ENCODE data around the gene PTX4. TPM values are rescaled to one million over a fixed set of nuclear protein-coding genes. Genes with fewer than 3 reads are reported as not detected.

The PTX4 gene
- total RNA-seq, 1 experiment from 2014 or later, result not detected

DNA sequence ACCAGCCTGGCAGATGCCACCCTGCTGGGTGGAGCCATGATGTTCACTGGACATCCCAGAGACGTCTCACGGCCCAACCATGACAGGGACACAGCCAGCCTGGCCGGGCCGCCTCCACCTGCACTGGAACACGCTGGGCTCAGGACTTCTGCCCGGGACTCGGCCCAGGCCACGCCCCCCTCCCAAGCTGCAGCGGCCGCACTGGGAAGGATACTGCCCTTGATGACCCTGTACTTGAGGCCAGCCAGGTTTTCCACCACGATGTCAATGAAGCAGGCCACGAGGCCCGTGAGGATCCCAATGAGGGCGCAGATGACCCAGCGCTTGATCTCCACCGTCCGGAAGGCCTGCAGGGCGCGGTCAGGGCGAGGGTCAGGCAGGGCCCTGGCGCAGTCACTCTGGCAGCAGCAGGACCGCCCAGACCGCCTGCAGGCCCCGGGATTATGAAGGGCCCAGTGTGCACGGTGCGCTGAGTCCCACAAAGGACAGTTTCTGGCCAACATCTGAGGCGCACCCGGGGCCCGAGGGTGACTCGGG, 28.1 kb downstream of the PTX4 start:
- no peak for DNase-seq (ENCODE audit: low spot score)

DNA sequence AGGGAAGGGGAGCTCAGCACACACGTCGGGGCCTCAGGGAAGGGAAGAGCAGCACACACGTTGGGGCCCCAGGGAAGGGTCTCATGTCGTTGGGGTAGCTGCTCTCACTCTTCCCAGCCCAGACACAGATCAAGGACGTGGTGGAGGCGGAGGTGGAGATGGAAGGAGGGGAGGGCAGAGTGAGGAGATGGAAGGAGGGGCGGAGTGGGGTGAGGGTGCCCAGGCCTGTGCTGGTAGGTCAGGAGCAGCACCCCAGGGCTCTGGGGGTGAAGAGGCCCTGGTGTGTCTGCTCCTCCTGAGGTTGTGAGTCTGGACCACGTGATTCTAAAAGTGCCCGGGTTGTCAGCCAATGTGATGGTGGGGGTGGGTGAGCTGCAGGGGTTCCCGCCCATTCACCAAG, 28.8 kb downstream of the PTX4 start:
- DNase-seq (ENCODE audit: low spot score), result no peak

DNA sequence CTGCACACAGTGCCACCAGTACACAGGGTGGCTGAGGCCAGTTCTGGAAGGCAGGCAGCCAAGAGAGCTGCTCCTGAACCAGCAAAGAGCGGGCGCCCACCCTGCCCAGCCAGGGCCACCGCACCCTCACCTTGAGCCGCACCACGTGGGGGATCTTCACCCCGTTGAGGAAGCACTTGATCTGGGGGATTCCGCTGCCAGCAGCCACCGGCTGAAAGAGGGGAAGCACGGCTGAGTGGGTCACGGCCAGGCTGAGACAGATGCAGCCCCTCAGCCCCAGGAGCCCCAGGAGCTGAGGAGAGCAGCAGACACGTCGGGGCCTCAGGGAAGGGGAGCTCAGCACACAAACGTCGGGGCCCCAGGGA, 29.8 kb downstream of the PTX4 start:
- DNase-seq (ENCODE audit: low spot score), result no peak

DNA sequence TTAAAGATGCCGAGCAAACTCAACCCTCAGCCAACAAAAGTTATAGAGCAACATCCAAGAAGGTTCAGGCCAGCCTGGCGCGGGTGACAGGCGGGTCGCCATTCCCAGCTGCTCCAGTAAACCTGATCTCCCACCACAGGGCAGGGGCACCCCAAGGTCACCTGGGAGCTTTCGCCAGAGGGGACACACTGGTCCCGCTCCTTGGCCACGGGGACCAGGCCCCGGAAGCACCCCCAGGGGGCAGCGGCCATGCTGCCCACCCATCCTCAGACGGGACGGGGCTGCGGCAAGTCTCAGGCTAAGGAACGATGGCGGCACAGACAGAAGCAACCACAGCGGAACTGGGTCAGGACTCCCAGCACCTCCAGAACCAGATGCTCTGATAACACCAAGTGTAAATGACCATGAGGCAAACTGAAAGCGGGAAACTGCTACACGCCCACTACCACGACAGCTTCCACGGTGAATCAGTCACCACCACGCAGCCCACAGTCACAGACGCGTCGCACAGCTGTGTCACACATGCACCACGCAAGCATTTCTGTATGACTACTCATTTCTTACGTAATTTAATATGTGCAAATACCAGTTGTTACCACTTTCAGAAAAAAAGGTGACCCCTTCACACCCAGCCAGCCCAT, 30.3 kb downstream of the PTX4 start:
- no peak for DNase-seq (ENCODE audit: low spot score)

DNA sequence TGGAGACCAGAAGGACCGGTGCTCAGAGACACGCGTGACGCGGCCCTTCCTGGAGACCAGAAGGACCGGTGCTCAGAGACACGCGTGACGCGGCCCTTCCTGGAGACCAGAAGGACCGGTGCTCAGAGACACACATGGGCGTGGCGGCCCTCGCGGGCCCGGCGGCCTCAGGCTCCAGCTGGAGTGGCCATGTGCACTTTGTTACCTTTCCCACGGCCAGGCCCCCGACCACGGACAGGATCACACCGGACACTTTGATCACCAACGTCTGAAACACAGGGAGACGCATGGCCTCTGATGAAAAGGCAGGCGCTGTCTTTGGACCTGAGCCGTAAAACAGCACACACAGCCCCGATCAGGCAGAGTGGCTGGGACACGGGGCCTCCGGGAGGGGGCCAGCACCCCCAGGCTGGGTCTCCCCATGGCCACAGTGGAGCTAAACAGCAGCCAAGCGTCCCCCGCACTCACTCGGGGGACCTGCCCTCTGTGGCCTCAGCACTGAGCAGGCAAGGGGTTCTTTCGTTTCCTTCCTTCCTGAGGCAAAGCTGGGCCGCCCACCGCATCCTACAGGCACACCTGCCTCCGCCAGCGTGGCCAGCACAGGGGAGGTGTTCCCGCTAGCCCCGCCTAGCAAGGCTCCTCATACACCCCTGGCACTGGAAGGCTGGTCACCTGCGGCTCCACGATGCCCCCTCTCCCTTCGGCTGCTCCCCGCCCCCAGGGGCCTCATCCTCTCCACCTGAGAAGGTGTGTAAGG, 31.1 kb downstream of the PTX4 start:
- no peak for DNase-seq (ENCODE audit: low spot score)

DNA sequence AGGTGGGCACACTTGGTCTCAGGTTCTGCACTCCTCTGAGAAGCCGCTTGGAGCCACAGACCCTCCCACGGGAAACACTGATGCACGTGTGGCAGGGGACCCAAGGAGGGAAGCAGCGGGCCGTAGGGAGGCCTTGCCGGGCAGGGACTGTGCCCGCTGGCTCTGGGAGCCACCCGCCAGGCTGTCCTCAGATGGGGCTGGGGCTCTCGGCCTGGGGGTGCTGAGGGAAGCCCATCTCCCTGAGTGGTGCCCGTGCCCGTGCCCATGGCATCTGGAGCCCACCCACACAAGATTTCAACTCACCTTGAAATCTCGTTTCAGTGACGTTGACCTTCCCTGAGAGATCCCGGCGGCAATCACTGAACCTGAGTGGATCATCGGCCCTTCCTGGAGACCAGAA, 31.8 kb downstream of the PTX4 start:
- DNase-seq (ENCODE audit: low spot score), result no peak

DNA sequence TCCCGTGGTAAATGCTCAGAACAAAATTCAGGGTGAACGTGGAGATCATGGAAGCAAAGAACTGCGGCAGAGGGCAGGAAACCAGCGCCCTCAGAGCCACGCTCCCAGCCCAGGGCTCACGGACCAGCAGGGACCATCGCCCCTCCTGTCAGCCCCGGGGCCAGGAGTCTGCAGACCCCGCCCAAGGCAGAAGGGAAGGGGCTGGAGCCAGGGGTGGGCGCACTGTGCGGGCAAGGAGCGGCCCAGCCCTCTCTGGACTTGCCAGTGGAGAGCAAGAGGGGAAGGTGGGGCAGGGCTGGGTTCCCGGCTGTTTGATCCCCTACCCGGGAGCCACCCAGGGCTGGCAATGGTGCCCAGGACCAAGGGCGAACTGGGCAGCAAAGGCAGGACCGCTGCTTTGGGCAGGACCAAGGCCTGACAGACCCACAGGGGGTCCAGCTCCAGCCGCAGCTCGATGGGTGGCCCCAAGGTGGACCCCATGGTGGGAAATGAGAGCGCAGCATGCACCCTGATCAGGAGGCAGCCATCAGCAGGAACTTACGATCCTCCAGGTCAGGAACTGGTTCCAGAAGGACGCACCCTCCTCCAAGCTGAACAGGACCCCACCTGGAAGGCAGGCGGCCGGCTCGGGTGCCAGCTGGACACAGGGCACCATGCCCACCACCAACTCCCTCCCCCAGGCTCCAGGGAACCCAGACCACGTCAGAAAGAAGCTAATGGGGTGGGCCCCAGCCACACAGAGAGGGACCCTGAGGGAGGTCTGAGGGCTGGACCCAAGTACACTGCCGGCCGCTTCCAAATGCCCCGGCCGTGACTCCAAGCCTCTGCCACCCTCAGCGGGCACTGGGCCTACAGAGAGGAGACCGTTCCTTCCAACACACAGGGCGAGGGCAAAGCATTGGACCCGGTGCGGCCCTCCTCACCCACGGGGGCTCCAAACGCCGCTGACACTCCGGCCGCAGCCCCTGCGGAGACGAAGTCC, 33.3 kb downstream of the PTX4 start:
- no peak for DNase-seq (ENCODE audit: low spot score)

DNA sequence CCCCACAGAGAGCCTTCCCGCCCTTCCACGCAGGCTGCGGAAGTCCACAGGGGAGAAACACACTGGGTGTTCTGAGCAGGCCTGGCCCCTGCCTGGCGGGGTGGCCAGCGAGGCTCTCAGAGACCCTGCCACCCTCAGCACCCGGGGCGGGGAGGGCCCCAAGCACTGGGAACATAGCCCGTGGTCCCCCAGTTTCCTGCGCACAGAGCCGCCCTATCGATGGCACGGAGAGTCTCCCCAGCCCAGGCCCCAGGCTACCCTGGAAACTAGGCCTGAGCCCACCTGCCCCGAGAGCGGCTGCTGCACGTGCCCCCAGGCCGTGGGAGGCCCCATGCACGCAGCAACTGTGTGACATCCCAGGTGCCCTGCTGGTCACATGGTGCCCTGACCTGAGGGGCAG, 34.2 kb downstream of the PTX4 start:
- DNase-seq (ENCODE audit: low spot score), result no peak

DNA sequence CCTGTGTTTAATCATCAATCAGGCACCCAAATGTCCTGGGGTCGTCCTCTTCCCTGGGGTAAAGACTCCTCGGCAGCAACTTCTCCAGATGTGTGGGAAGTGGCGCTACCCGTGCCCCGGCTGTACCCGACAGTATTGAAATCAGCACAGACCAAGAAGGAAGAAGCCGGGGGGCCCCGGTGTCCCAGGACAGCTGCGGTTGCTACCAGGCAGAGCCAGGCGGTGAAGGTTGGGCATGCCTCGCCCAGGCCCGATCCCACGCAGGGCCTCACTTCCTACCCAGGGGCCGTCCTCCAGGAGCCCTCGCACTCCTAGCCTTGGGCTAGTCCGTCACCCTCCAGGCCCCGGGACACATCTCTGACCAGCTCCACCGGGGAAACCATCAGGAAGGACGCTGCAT, 35.4 kb downstream of the PTX4 start:
- no peak for DNase-seq (ENCODE audit: low spot score)

DNA sequence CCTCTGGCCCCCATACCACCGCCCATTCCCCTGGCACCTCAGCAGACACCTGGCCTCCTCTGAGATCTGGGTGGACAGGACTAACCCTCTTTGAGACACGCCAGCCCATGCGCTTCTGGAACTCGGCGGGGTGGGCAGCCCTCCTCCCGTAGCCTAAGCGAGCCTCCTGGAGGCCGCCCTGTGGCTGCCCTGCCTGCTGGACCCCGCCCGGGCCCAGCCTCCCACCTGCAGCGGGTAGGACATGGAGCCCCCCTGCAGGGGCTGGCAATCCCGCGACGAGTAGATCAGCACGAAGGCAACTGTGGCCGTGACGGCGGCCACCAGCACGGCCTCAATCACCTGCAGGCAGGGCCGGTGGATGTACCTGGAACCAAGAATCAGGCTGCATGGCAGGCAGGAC, 36.2 kb downstream of the PTX4 start:
- DNase-seq (ENCODE audit: low spot score), result no peak

DNA sequence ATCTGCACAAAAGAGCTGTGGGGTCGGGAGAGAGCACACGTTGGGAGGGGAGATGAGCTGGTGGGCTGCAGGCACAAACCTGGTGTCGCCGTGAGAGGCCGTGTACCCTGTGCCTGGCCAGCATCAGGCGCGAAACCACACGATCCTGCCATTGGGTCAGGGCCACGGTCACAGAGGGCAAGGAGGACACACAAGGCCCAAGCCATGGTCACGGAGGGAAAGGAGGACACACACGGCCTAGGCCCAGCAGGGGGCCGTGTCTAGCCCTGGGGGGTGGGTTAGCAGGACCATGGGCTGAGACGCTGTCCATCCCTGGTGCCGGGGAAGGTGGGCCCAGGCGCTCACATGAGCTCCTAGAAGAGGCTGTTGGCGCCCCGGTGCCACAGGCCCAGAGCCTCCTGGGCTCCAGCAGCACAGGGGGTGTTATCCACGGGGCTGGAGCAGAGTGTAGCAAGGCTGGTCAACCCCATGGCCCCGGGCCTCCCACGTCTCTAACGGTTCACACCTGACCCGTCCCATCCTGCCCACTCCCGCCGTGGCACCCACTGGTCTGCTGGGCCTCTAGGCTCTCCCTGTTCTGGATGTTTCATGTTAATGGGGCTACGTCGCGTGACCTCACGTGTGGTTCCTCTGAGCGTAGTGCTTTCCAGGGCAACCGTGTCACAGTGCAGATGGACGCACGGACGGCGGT, 36.9 kb downstream of the PTX4 start:
- no peak for DNase-seq (ENCODE audit: low spot score)

DNA sequence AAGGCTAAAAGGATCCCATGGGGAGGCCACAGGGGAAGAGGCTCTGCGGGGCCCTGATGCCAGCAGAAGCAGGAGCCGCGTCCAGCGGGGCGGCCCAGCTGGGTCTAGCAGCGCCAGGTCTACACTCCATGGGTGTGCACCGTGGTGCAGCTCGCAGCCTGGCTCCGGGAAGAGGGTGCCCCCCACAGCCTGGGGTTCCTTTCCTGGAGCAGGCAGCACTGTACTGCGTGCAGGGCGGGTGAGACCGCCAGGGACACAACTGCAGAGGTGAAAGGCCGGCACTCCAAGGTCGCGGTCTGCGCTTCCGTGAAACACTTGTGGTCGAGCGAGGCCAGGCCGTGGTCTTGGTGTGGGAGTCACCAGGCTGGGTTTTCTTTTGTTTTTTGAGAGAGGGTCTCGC, 37.9 kb downstream of the PTX4 start:
- DNase-seq (ENCODE audit: low spot score), result no peak

DNA sequence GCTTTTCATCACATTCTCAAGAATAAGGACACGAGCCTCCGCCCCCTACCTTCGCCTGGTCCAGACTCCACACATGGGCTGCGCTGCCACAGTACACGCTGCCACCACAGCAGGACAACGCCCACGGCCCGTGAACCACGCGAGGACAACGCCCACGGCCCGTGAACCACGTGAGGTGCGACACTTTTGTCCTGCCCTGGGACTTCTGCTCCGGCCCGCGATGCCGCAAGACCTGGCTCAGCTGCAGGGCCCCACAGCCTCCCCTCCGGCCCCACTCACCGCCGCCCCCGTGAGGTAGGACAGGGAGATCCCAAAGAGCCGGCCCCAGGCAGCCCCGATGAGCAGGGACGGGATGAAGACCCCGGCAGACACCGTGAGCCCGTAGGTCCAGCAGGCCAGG, 38.5 kb downstream of the PTX4 start:
- no peak for DNase-seq (ENCODE audit: low spot score)

DNA sequence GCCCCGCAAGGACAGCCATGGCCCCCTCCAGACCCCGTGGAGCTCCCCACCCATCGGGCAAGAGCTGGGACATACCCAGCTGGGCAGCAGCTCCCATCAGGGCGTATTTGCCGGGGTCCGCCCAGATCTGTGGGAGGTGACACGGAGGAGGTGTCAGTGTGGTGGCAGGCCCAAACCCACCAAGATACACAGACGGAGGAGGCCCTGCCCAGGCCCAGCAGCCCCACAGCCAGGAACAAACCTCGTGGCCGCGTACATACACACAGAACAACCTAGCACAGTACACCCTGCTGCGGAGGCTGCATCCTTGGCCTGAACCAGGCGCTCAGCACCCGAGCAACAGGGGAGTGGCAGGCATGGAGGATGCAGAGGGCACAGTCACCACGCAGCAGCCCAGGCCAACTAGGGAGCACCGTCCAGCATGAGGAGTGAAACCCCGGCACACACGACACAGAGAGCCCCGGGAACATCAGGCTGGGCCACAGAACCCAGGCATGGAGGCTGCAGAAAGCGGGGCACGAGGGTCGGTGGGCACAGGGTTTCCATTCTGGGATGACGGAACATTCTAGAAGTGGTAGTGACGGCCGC, 39.4 kb downstream of the PTX4 start:
- no peak for DNase-seq (ENCODE audit: low spot score)

DNA sequence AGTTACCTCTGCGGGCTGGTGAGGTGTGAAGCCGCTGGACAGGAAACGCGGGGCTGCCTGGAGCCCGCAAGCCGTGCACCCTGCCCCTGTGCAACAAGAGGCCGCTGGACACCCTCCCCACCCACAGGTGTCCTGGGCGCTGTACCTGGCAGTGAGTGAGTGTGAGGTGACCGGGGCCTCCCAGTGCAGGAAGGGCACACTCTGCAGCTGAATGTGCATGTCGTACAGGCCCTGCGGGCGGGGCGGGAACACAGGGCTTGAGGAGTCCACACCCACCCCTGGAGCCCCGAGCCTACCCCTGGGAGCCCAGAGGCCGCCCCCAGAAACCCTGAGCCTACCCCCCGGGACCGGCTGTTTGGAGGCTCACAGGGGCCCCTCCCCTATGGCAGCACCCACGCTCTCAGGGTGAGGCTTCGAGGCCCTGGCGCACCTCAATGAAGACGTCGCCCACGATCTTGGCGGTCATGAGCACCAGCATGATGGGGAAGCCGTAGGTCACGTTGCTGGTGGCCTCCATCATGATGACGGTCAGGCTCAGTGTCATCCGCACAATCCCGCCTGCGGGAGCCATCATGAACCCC, 40.1 kb downstream of the PTX4 start:
- no peak for DNase-seq (ENCODE audit: low spot score)

DNA sequence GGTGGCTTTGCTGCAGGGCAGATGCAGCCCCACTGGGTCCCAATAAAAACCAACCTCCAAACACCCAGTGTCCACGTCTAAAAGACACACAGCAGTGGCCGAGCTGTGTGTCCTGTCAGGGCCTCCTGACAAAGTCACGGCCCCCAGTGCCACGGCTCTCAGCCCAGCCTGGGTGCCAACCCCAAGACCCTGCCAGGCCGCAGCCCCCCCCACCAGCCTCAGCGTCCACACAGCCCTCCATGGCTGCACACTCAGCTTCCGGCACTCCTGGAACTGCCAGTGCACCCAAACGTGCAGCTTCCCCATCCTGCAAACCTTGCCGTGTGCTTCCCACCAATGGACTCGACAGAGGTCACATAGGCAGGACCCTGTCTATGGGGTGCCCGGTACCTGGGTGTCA, 40.8 kb downstream of the PTX4 start:
- no peak for DNase-seq (ENCODE audit: low spot score)

DNA sequence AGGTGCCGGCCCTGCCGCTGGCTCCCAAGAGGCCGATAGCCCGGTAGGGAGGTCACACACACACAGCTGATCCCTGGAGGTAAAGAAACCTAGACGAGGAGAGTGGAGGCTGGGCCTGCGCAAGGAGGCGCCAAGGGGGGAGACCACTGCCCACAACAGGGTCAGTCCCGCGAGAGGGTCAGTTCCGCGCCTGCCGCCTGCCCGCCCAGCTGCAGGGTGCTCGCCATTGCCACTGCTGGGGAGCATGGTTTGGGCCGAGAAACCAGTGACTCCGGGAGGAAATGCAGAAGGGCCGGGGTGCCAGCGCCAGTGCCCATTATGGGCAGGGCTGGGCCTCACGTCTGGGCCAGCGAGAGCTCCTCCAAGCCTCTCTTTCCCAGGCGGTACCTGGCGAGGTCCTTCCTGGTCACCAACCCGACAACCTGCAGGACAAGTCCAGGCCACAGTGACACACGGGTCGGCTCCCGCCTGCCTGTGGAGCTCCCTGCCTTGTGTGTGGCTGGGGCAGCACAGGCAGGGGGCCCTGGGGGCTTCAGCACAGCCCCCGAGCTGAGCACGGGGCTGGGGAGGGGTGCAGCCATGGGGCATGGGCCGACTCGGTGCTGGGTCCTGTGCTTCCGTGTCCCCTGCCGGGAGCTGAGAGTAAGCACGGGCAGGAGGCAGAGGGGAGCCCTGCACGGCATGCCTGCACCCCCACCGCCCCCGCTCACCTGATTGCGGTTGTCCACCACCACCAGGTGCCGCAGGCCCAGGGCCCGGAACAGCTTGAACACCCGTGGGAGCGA, 42.3 kb downstream of the PTX4 start:
- no peak for DNase-seq (ENCODE audit: low spot score)

DNA sequence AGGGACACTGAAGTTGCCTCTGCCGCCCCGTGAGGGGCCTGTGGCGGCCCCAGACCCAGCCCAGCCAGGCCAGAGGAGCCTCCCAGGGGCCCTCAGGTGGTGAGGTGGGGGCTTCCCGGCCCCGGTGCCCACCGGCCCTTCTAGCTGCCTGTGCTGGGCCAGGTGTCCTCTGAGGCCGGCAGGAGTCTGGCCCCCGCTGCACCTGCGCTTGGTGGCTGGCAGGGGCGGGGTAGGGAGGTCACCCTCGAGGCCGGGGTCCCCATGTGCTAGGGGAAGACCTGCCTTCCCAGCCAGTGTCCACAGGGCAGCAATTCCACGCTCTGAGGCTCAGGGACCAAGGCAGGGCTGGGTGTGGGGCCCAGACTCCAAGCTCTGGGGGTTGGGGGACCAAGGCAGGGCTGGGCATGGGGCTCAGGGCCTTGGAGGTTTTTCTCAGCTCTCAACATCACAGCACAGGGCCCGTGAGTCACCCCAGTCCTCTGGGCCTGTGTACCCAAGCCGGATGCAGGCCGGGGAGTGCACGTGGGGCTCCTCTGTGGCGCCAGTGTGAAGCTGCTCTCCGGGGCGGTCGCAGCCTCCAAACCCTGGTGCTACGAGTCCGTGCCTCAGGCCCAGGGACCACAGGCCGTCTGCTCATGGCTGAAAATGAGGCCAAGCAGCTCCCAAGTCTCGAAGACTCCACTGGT, 43.1 kb downstream of the PTX4 start:
- no peak for DNase-seq (ENCODE audit: low spot score)

DNA sequence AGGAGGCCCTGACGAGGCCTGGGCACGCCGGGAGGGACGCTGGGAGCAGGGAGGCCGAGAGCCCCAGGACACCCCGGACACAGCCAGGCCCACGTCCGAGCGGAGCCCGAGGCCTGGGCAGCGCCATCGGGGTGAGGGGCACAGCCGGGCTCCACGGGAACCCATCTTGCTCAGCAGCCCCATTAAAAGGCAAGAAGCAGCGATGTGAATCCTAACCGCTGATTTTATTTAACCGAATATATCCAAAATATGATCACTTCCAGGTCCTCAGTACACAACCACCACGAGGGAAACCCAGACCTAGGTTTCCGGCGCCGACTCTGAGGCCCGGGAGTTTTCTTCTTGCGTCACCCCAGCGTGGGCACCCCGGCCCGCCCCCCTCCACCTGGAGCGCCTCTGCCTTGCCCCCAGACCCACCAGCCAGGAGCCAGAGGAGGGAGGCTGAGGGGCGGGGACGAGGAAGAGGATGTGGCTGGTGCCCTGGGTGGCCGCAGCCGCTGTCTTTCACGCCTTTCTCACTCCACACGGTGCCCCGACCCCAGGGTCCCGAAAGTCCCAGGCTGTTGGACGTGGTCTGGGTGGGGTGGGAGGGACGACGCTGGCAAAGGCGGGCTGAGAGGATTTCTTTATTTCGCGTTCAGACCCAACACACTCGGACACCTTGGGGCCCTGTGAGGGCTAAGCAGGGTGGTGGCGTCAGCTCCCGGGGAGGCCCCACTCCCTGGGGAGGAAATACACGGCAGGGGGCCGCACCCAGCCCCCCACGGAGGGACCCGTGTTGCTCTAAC, 43.8 kb downstream of the PTX4 start:
- DNase-seq (ENCODE audit: low spot score), result no peak
